K562 (cell line): ENCODE measurements around the gene DSC2. TPM values are rescaled to one million over a fixed set of nuclear protein-coding genes. Genes with fewer than 3 reads are reported as not detected.

ENCODE experiments used
- ATAC-seq: fragments of 200-7000 bp; cut with Tn5 transposase; 3 replicates; pipeline ENCODE4 v1.9.1; 2020; ENCODE audit warnings: moderate library complexity
- BruUV-seq: library from RNA; stranded (reverse); fragments of 400-500 nt; replicated peaks from 2 replicates; lab custom pipeline; 2021; lab: Mats Ljungman, UMichigan
- CTCF ChIA-PET: fragments of 300-600 bp; formaldehyde crosslinking; extraction: SDS; loops from one replicate; lab custom pipeline; 2021; ENCODE audit warnings: low intra/inter-chr PET ratio; lab: Yijun Ruan, JAX
- POLR2A ChIA-PET: fragments of 300-600, 350-650 bp; sonication (Branson Sonifier 250); formaldehyde crosslinking; extraction: SDS; loops from one replicate; lab custom pipeline; 2021; ENCODE audit warnings: antibody characterized with exemption, inconsistent platforms; lab: Yijun Ruan, JAX
- DNase-seq, 4 experiments: peaks; one replicate each; pipeline versions ENCODE4 v3.0.0 to v3.0.0-alpha.2; 2011 to 2018; ENCODE audit warnings: low spot score in 3 of 4, mixed read lengths in 3 of 4; ENCODE audit errors: extremely low read depth in 1 of 4
- FAIRE-seq: peaks from 2 replicates; lab custom pipeline; 2011; peaks lifted over from hg19 to GRCh38; lab: Jason Lieb, UNC
- H2AFZ ChIP-seq: 2 replicates; pipeline ENCODE4 v1.6.0; 2011; ENCODE audit warnings: low read depth, low read length, control low read depth, inconsistent platforms
- H3K27ac ChIP-seq: fragments of 200-600 bp; 3 replicates; pipeline ENCODE4 v1.8.0; 2011; ENCODE audit warnings: low read depth, mild to moderate bottlenecking, control low read depth, inconsistent platforms, low read length, moderate library complexity, mixed read lengths; ENCODE audit errors: extremely low read depth
- H3K27me3 ChIP-seq, 2 experiments: fragments of 300-600 bp in 1 of 2; 2 replicates in 1 of 2; 3 replicates in 1 of 2; pipeline versions ENCODE4 v1.6.0 to v1.8.0; 2011; ENCODE audit warnings: inconsistent platforms in 2 of 2, low read length in 2 of 2, mild to moderate bottlenecking in 1 of 2, mixed read lengths in 1 of 2, moderate library complexity in 1 of 2; ENCODE audit not compliant: control insufficient read depth in 2 of 2, insufficient read depth in 2 of 2
- H3K36me3 ChIP-seq: fragments of 300-600 bp; 3 replicates; pipeline ENCODE4 v1.8.0; 2011; ENCODE audit warnings: mild to moderate bottlenecking, low read length, inconsistent platforms; ENCODE audit not compliant: control insufficient read depth, insufficient read depth
- H3K4me1 ChIP-seq, 2 experiments: fragments of 200-600 bp in 1 of 2; replicated peaks in 1 of 2; 2 replicates in 1 of 2; 3 replicates in 1 of 2; pipeline versions ENCODE4 v1.5.1 to v1.8.0; 2011; ENCODE audit warnings: inconsistent platforms in 2 of 2, low read length in 2 of 2, mild to moderate bottlenecking in 1 of 2, mixed read lengths in 1 of 2, moderate library complexity in 1 of 2; ENCODE audit not compliant: control insufficient read depth in 2 of 2, insufficient read depth in 2 of 2
- H3K4me2 ChIP-seq: 2 replicates; pipeline ENCODE4 v1.6.1; 2011; ENCODE audit warnings: low read length, control low read depth, inconsistent platforms, mixed read lengths; ENCODE audit not compliant: insufficient read depth
- H3K4me3 ChIP-seq: fragments of 200-600 bp; sonication (generic), shearing (Covaris generic); 2 replicates; pipeline ENCODE4 v1.5.1; 2016; ENCODE audit warnings: control low read depth, inconsistent platforms
- H3K79me2 ChIP-seq: fragments of 200-600 bp; 3 replicates; pipeline ENCODE4 v1.8.0; 2011; ENCODE audit warnings: low read length, inconsistent platforms; ENCODE audit not compliant: control insufficient read depth, insufficient read depth
- H3K9ac ChIP-seq, 2 experiments: 2 replicates each; pipeline versions ENCODE4 v1.6.0 to v1.6.1; 2011; ENCODE audit warnings: low read depth in 2 of 2, low read length in 2 of 2, control low read depth in 1 of 2, inconsistent platforms in 1 of 2, mild to moderate bottlenecking in 1 of 2, mixed read lengths in 1 of 2; ENCODE audit not compliant: insufficient read depth in 1 of 2
- H3K9me1 ChIP-seq: one replicate; pipeline ENCODE4 v1.6.0; 2011; ENCODE audit warnings: inconsistent platforms, mild to moderate bottlenecking, low read length, moderate library complexity; ENCODE audit not compliant: control insufficient read depth, insufficient read depth
- H3K9me3 ChIP-seq: replicated peaks from 2 replicates; pipeline ENCODE4 v1.5.1; 2011; ENCODE audit warnings: low read depth, low read length, inconsistent platforms; ENCODE audit not compliant: control insufficient read depth, insufficient read depth
- H4K20me1 ChIP-seq: replicated peaks from 2 replicates; pipeline ENCODE4 v1.6.1; 2011; ENCODE audit warnings: low read length, inconsistent platforms, mixed read lengths; ENCODE audit not compliant: control insufficient read depth, insufficient read depth
- BMI1 ChIP-seq: fragments of 150-350 bp; IDR thresholded peaks from 2 replicates; pipeline ENCODE4 v1.6.1; 2014; ENCODE audit warnings: low read length
- NCOA1 ChIP-seq: fragments of 450-650 bp; IDR thresholded peaks from 2 replicates; pipeline ENCODE4 v1.6.1; 2016; ENCODE audit warnings: low read depth
- PBX2 ChIP-seq, 2 experiments: IDR thresholded peaks in 1 of 2; conservative IDR thresholded peaks in 1 of 2; 2 replicates each; pipeline ENCODE4 v1.6.1; 2016; ENCODE audit warnings: low read depth in 2 of 2, mild to moderate bottlenecking in 1 of 2, missing compliant biosample characterization in 1 of 2, missing genetic modification characterization in 1 of 2, moderate library complexity in 1 of 2
- PRDM10 ChIP-seq: fragments of 450-650 bp; IDR thresholded peaks from 2 replicates; pipeline ENCODE4 v1.6.1; 2018; ENCODE audit not compliant: partially characterized antibody
- THRB ChIP-seq: fragments of 450-650 bp; formaldehyde crosslinking; conservative IDR thresholded peaks from 2 replicates; pipeline ENCODE4 v1.4.0; 2022; ENCODE audit warnings: mild to moderate bottlenecking, missing genetic modification characterization
- ZNF175 ChIP-seq: fragments of 200-800 bp; sonication (Bioruptor generic); IDR thresholded peaks from 2 replicates; pipeline ENCODE4 v1.6.1; 2016; ENCODE audit warnings: low read depth, mild to moderate bottlenecking, missing genetic modification characterization, missing compliant biosample characterization
- ZNF77 ChIP-seq: fragments of 250-450 bp; sonication (Bioruptor Pico); IDR thresholded peaks from 2 replicates; pipeline ENCODE4 v1.5.0; 2020
- ZSCAN29 ChIP-seq: fragments of 450-650 bp; IDR thresholded peaks from 2 replicates; pipeline ENCODE4 v1.6.1; 2017
- whole genome bisulfite sequencing: fragments of 100-300 bp; shearing (Covaris generic); methylation state at CpG from one replicate; pipeline ENCODE4 v1.1.6; 2016; ENCODE audit warnings: low coverage, mixed read lengths; ENCODE audit not compliant: insufficient coverage; ENCODE audit errors: missing lambda C conversion rate; 5-methylcytosine and 5-hydroxymethylcytosine counted together
- in situ Hi-C: fragments of 300-500 bp; cut with MboI; formaldehyde crosslinking; loops from 4 replicates; pipeline ENCODE4 v1.15.0; 2018; ENCODE audit warnings: inconsistent platforms, mixed read lengths
- intact Hi-C: fragments of 100-400 bp; cut with micrococcal nuclease; formaldehyde crosslinking; loops from 2 replicates; pipeline ENCODE4 v1.14.2; 2022
- polyA plus RNA-seq, 8 experiments: library from polyadenylated mRNA; depleted of rRNA in 4 of 8; stranded (reverse) in 5 of 8; unstranded in 3 of 8; fragments of >200 nt; fragmentation: Nextera tagmentation in 2 of 8; fragmentation: Illumina TruSeq in 1 of 8; extraction: Ambion mirVana in 2 of 8; extraction: Trizol in 1 of 8; gene quantifications; 2 replicates each; pipeline versions ENCODE4 v1.2.1 to v1.2.3, GENCODE V29; 2011 to 2014; ENCODE audit warnings: inconsistent platforms in 1 of 8, missing spikeins in 1 of 8
- total RNA-seq, 7 experiments: library from RNA; depleted of rRNA in 6 of 7; stranded (reverse); fragments of >200 nt in 6 of 7; fragmentation: Illumina TruSeq in 2 of 7; extraction: Trizol in 2 of 7; gene quantifications; 2 replicates each; pipeline versions ENCODE4 v1.2.1 to v1.2.3, GENCODE V29; 2011 to 2021; ENCODE audit warnings: low replicate concordance in 1 of 7

The DSC2 gene
- total and polyA plus RNA-seq, 9 of the 15 experiments (the other 6 are each of a cell fraction or from before 2014, with no cell fraction given) = 3.8 to 15.3 (median 6.4) TPM

- no peak for TF ChIP-seq BMI1
Measured at GRCh38 chr18:31101183-31102024, 817 bp downstream of the DSC2 start (continued).

GRCh38 chr18:31100436-31101182 is 1.6 kb downstream of the DSC2 start:
- no peaks in the 10 kb centered on the region for H3K9me1 ChIP-seq
- H3K79me2 ChIP-seq = peaks cover 38% of the 10 kb centered on the region
- peak overlapping the region; percentile 69 to 94 for H3K9ac ChIP-seq
- under 1% methylated on average over 23 of the region's 23 CpGs for WGBS
- H3K4me1 ChIP-seq = peaks cover 14 to 28% of the 10 kb centered on the region in 2 experiments
- H3K4me2 ChIP-seq = peak overlapping the region; percentile 78
- ChIA-PET POLR2A (interaction anchor here (0.6 to 1.8 kb wide), 3 partner anchors 13 to 42 kb away, joined by 3 to 7 read pairs (median 3); no protein-coding TSS in a partner anchor), CTCF (no interaction called here)
- H4K20me1 ChIP-seq = no peaks in the 10 kb centered on the region
- H3K36me3 ChIP-seq = no peaks in the 10 kb centered on the region
- H3K9me3 ChIP-seq = no peaks in the 10 kb centered on the region
- intact Hi-C loops = loop anchor here (2.0 to 10.0 kb wide), 3 partner anchors 97 to 994 kb away; partner anchors contain the start of genes DSG2 and RNF138
- no peaks in the 10 kb centered on the region for H3K27me3 ChIP-seq
- TSS peak; percentile 53 for BruUV-seq
- peak overlapping the region; percentile 72 for H3K4me3 ChIP-seq
- peak overlapping the region; percentile 78 for H3K27ac ChIP-seq
- FAIRE-seq = no peak
- H2AFZ ChIP-seq = peak overlapping the region; percentile 75
- in situ Hi-C loops = no loop called here
- ATAC-seq = peak; percentile 46
- peak; percentile 46 to 68 (median 50) for DNase-seq
- TF ChIP-seq PBX2 (CRISPR knock-in tag; IDR thresholded peaks at IDR 0.05; ENCODE audit: low read depth) (no peak), PBX2 (tag; conservative IDR thresholded peaks at IDR 0.05; ENCODE audit: low read depth) (peak; percentile 53; the same call in 1 of the 2 replicates), PRDM10 (peak; percentile 26), ZSCAN29 (peak; percentile 58; the same call in 1 of the 2 replicates), ZNF175 (CRISPR knock-in tag) (peak; percentile 47; the same call in 1 of the 2 replicates), ZNF77 (no peak), NCOA1 (no peak), THRB (CRISPR knock-in tag) (no peak)
